Osteoblast (primary cell): Measurements from ENCODE around the gene CHMP4B. TPM values are rescaled to one million over a fixed set of nuclear protein-coding genes. Genes with fewer than 3 reads are reported as not detected.

Experiments
- DNase-seq: peaks from one replicate; pipeline ENCODE4 v3.0.0; 2011; ENCODE audit warnings: low spot score, mixed read lengths; ENCODE audit not compliant: insufficient read length; ENCODE audit errors: missing footprints
- H2AFZ ChIP-seq: 2 replicates; pipeline ENCODE4 v1.6.0; 2011; ENCODE audit warnings: mild to moderate bottlenecking, low read length
- H3K27ac ChIP-seq: 2 replicates; pipeline ENCODE4 v1.5.1; 2011; ENCODE audit warnings: mild to moderate bottlenecking, low read depth, low read length, moderate library complexity
- H3K27me3 ChIP-seq: 2 replicates; pipeline ENCODE4 v1.6.0; 2012; ENCODE audit warnings: mild to moderate bottlenecking, control low read depth, inconsistent platforms, low read length, moderate library complexity; ENCODE audit not compliant: insufficient read depth
- H3K36me3 ChIP-seq: 2 replicates; pipeline ENCODE4 v1.5.1; 2011; ENCODE audit warnings: mild to moderate bottlenecking, low read length, control low read depth, moderate library complexity; ENCODE audit not compliant: insufficient read depth
- H3K4me1 ChIP-seq: 2 replicates; pipeline ENCODE4 v1.5.1; 2011; ENCODE audit warnings: mild to moderate bottlenecking, low read length, control low read depth, moderate library complexity; ENCODE audit not compliant: insufficient read depth
- H3K4me2 ChIP-seq: 2 replicates; pipeline ENCODE4 v1.6.0; 2011; ENCODE audit warnings: mild to moderate bottlenecking, low read length; ENCODE audit not compliant: insufficient read depth
- H3K4me3 ChIP-seq: fragments of 200-600 bp; sonication (generic); 3 replicates; pipeline ENCODE4 v1.5.1; 2012; ENCODE audit warnings: mild to moderate bottlenecking, low read length, inconsistent platforms; ENCODE audit not compliant: insufficient read depth
- H3K79me2 ChIP-seq: 2 replicates; pipeline ENCODE4 v1.6.0; 2012; ENCODE audit warnings: mild to moderate bottlenecking, low read length, control low read depth, inconsistent platforms; ENCODE audit not compliant: insufficient read depth
- H3K9me3 ChIP-seq: 2 replicates; pipeline ENCODE4 v1.5.1; 2011; ENCODE audit warnings: low read depth, low read length, control low read depth
- H4K20me1 ChIP-seq: 2 replicates; pipeline ENCODE4 v1.6.0; 2012; ENCODE audit warnings: mild to moderate bottlenecking, low read length, control low read depth; ENCODE audit not compliant: insufficient read depth
- CTCF ChIP-seq: IDR thresholded peaks from 2 replicates; pipeline ENCODE4 v1.5.1; 2011; ENCODE audit warnings: mild to moderate bottlenecking, low read depth, low read length, moderate library complexity; ENCODE audit errors: extremely low read depth
- total RNA-seq: library from RNA; depleted of rRNA; stranded (reverse); fragments of >200 nt; gene quantifications from 2 replicates; pipeline ENCODE4 v1.2.3, GENCODE V29; 2012

The CHMP4B gene
- total RNA-seq, 1 donor: 40.9 TPM

DNA sequence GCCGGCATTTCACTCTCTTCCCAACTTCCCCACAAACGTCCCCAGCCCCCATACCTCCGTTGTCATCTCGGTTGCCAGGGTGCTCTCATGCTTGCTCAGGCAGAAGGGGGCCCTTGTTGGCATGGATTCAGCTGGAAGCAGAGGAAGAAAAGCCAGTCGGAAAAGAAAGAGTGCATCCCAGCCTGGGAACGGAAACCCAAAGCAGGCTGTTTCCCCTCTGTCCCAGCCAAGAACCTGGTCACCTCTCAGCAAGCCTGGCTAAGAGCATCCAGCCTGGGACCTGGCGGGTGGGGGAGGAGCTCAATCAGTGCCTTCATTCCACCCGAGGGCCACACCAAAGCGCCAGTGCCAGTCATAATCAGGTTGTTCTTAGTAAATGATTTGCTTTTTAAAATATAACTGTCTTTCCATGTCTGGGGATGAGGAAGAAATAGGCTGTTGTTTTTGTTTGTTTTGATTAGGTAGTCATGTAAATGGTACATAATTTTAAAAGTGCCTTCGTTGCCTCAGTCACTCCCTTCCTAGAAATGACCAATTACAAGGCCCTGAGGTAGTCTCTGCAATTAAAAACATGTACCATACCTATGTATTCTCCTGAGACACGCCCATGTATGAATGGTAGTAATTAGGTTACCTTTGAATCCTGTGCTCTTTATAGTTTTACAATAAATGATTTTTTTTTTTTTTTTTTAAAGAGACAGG lies 21.1 kb downstream of the CHMP4B start:
- Histone ChIP-seq H3K4me3 (no peak overlapping the region), H3K36me3 (peaks cover 5% of the 10 kb centered on the region), H3K4me2 (no peak overlapping the region), H3K27ac (no peak overlapping the region), H3K9me3 (no peaks in the 10 kb centered on the region), H4K20me1 (peaks cover 93% of the 10 kb centered on the region), H3K27me3 (no peaks in the 10 kb centered on the region), H3K79me2 (peaks cover 100% of the 10 kb centered on the region), H3K4me1 (peaks cover 6% of the 10 kb centered on the region), H2AFZ (no peak overlapping the region)
- TF ChIP-seq CTCF: no peak
- no peak for DNase-seq

- Histone ChIP-seq H3K9me3 (no peaks in the 10 kb centered on the region), H3K27me3 (no peaks in the 10 kb centered on the region), H3K4me3 (no peak overlapping the region), H4K20me1 (peaks cover 93% of the 10 kb centered on the region), H3K27ac (no peak overlapping the region), H3K79me2 (peaks cover 100% of the 10 kb centered on the region), H3K4me1 (peaks cover 3% of the 10 kb centered on the region), H3K4me2 (no peak overlapping the region), H3K36me3 (peaks cover 5% of the 10 kb centered on the region), H2AFZ (no peak overlapping the region)
- TF ChIP-seq CTCF: no peak
- no peak for DNase-seq
Observed at GRCh38 chr20:33833333-33833732, 22.2 kb downstream of the CHMP4B start.

GRCh38 chr20:33835615-33836172 lies 24.5 kb downstream of the CHMP4B start:
- no peak for TF ChIP-seq CTCF
- Histone ChIP-seq H3K27ac (no peak overlapping the region), H3K27me3 (no peaks in the 10 kb centered on the region), H3K9me3 (no peaks in the 10 kb centered on the region), H3K4me2 (no peak overlapping the region), H4K20me1 (peaks cover 94% of the 10 kb centered on the region), H3K79me2 (peaks cover 100% of the 10 kb centered on the region), H3K4me3 (no peak overlapping the region), H3K4me1 (no peaks in the 10 kb centered on the region), H2AFZ (no peak overlapping the region), H3K36me3 (peaks cover 5% of the 10 kb centered on the region)
- no peak for DNase-seq

GRCh38 chr20:33836277-33836676 lies 25.1 kb downstream of the CHMP4B start:
- Histone ChIP-seq H3K27me3 (no peaks in the 10 kb centered on the region), H2AFZ (no peak overlapping the region), H3K4me3 (no peak overlapping the region), H3K4me1 (no peaks in the 10 kb centered on the region), H3K79me2 (peaks cover 100% of the 10 kb centered on the region), H3K4me2 (no peak overlapping the region), H3K27ac (no peak overlapping the region), H3K36me3 (peaks cover 5% of the 10 kb centered on the region), H3K9me3 (no peaks in the 10 kb centered on the region), H4K20me1 (peaks cover 96% of the 10 kb centered on the region)
- no peak for TF ChIP-seq CTCF
- DNase-seq: no peak
